Activated T-cell treated with anti-CD3 and anti-CD28 coated beads for 24 hours (primary cell): Measurements from ENCODE around the gene PCBP3.

Source experiments
- DNase-seq: peaks from one replicate; pipeline ENCODE4 v3.0.0-alpha.2; 2020; ENCODE audit warnings: low read depth

The PCBP3 gene

GRCh38 chr21:45981151-45982091, 337.9 kb downstream of the PCBP3 start, which contains the start of gene COL6A1:
Gene COL6A1 (plus strand): TSS chr21:45981770. CDS start chr21:45981851, 81 bp downstream.
- DNase-seq = peak; percentile 31

GRCh38 chr21:45982092-45982757, 338.7 kb downstream of the PCBP3 start:
- no peak for DNase-seq

- DNase-seq = no peak
These were observed 339.5 kb downstream of the PCBP3 start for GRCh38 chr21:45982758-45983648.

- no peak for DNase-seq
These were observed 340.1 kb downstream of the PCBP3 start for GRCh38 chr21:45983649-45983965.

- DNase-seq = no peak
These were observed 340.5 kb downstream of the PCBP3 start for GRCh38 chr21:45983981-45984551.

- no peak for DNase-seq
These were observed 341.1 kb downstream of the PCBP3 start for GRCh38 chr21:45984584-45985095.

GRCh38 chr21:45985471-45986315, 342.2 kb downstream of the PCBP3 start:
- no peak for DNase-seq

GRCh38 chr21:45986316-45987051, 343.0 kb downstream of the PCBP3 start:
- no peak for DNase-seq

GRCh38 chr21:45987121-45987711, 343.7 kb downstream of the PCBP3 start:
- no peak for DNase-seq

GRCh38 chr21:45988366-45989347, 345.1 kb downstream of the PCBP3 start:
- no peak for DNase-seq

GRCh38 chr21:45989355-45990048, 346.0 kb downstream of the PCBP3 start:
- no peak for DNase-seq

GRCh38 chr21:45990049-45990711, 346.7 kb downstream of the PCBP3 start:
- no peak for DNase-seq

- DNase-seq = no peak
These were observed 347.4 kb downstream of the PCBP3 start for GRCh38 chr21:45990741-45991605.

- no peak for DNase-seq
These were observed 348.2 kb downstream of the PCBP3 start for GRCh38 chr21:45991606-45992300.
